Endometrial microvascular endothelial cells (primary cell): ENCODE data around the gene EIF4G1. TPM values are rescaled to one million over a fixed set of nuclear protein-coding genes. Genes with fewer than 3 reads are reported as not detected.

Experiments
- in situ Hi-C: cut with HindIII; loops from 2 replicates; pipeline ENCODE4 v1.10.0; 2017; ENCODE audit warnings: low sequenced_read_pairs, low pct_unique_long_range_greater_than_20kb; ENCODE audit errors: inconsistent ontology term
- total RNA-seq: library from RNA; depleted of rRNA; stranded (reverse); fragments of >200 nt; gene quantifications from one replicate; pipeline ENCODE4 v1.2.3, GENCODE V29; 2015; ENCODE audit errors: inconsistent ontology term

Gene EIF4G1
- total RNA-seq, 1 donor from 2014 or later: 611 TPM

DNA sequence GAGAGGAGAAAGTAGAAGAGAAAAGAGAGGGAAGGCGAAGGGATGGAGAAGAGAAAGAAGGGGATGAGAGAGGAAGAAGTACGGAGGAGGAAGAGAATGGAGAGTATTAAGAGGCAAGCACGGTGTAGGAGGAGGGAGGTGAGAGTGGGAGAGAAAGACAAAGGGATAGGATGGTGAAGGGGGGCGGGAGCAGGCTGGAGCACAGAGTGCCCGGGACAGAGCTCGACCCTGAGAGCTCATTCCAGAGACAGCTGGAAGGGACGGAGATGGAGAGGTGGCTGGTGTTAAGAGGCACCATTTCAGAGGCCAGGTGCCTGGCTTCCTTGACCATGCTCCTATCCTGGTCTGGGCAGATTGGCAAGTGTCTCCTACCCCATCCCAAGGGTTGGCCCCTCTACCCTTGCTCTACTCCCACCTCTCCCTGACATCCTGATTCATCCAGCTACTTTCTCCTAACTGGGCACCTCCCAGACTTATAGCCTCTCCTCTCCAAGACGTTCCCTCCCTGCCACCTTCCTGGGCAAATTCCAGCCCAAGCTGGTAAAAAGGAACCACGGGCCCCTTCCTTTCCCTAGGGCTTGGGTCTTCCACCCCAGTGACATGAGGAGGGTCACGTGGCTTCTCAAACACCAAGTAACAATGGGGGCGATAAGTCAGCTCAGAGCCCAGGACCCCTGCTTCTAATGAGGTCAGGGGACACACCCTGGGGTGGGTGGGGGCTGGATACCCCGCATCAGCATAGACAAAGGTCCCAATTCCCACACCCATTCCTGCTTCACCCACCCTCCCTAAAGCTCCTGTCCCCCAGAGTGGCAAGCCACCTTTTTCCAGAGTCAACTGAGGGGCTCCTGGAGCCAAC, 45.9 kb downstream of the EIF4G1 start:
- in situ Hi-C loops: no loop called here

DNA sequence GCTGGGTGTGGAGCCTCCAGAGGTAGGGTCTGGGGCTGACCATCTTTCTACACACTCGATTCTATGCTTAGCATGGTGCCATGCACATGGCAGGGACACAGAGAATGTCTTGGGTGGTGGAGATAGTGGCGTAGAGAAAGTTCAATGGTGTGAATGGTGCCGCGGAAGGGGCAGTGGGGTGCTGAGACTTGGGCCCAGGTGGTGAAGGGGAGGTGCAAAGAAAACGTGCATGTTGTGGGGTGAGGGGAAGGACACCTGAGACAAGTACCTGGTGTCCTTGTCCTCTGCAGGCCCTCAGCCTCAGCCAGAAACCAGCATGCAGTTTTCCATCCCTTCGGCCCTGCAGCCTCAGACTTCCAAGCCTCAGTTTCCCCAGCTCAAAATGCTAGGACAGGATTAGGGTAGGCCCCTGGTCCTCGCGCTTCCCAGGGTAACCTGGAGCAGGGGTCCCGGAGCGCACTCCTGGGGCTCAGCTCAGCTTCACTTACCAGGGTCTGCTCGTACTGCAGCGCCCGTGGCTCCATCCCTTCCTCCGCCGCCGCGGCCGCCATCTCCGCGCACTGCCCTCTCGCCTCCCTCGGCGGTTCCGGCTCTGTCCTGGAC, 46.6 kb downstream of the EIF4G1 start:
- in situ Hi-C loops: no loop called here

- in situ Hi-C loops: no loop called here
Measured at GRCh38 chr3:184361532-184361931, 47.1 kb downstream of the EIF4G1 start, which contains the start of the genes CLCN2 and POLR2H. Gene CLCN2 (minus strand): TSS chr3:184361605. CDS start chr3:184361479, 126 bp downstream. Gene POLR2H (plus strand): TSS chr3:184361710. CDS start chr3:184363493, 1,783 bp downstream.

GRCh38 chr3:184361932-184362667, 47.7 kb downstream of the EIF4G1 start:
- in situ Hi-C loops: no loop called here

GRCh38 chr3:184362668-184363546, 48.5 kb downstream of the EIF4G1 start:
- in situ Hi-C loops: no loop called here

DNA sequence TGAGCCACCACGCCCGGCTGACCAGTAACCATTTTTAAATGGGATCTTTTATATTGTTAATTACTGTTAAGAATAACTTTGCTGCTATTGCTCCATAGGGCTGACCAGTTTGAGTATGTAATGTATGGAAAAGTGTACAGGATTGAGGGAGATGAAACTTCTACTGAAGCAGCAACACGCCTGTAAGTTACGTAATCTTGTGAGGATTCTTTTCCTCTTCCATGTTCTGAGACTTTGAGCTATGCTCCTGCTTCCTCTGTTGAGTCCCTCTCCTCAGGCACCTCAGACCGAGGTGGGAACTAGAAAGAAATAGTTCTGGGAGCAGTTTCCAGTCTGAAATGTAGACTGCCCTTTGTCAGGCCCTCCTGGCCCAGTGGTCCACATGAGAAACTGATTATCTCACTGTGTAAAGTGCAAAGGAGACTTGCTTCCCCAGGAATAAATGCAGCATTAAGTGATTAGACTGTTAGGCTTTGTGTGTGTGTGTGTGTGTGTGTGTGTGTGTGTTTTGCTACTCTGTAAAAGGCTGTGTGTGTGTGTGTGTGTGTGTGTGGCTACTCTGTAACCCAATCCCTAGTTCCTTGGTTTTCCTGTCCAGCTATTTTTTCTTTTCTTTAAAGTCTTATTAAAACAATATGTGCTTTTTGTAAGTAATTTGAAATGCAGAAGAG, 52.3 kb downstream of the EIF4G1 start:
- in situ Hi-C loops: no loop called here

DNA sequence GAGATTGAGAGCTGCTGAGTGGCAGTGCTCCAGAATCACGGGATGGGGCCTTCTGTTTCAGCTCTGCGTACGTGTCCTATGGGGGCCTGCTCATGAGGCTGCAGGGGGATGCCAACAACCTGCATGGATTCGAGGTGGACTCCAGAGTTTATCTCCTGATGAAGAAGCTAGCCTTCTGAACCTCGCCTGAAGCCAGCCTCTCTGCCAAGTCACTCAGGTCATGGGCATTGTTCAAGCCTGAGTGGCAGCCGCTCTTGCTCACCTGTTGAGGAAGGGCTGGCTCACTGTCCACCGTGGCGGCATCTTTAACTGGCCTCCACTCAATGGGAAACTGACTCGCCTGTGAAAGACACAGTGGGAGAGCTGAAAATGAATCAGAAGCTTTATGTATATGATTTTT, 53.7 kb downstream of the EIF4G1 start:
- in situ Hi-C loops: no loop called here

GRCh38 chr3:184368586-184369183, 54.3 kb downstream of the EIF4G1 start:
- in situ Hi-C loops: no loop called here

GRCh38 chr3:184371570-184372018, 57.2 kb downstream of the EIF4G1 start:
- in situ Hi-C loops: no loop called here

DNA sequence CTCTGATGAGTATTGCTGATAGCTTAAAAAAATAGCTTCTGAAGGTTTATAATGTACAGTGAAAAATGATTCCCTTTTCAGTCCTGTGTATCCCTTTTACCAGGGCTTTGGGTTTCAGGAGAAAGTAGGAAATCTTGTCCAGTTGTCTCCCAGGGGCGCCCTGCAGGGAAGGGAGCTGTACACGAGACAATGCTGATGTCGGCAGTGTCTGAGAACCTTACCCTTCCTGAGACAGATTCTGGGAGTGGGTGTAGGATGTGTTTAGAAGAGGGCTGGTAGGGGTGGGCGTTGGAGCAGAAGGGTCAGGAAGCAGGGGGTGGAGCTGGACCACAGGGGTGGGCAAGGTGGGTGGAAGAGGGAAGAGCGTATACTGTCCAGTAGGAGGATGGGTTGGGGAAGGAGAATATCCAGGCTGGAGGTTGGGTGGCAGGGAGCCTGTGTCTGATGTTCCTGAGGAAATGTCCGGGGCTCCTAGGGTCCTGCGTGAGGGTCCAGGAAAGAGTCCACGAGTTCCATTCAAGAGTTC, 58.0 kb downstream of the EIF4G1 start:
- in situ Hi-C loops: no loop called here

- in situ Hi-C loops: no loop called here
Measured at GRCh38 chr3:184372911-184373310, 58.5 kb downstream of the EIF4G1 start.

- in situ Hi-C loops: no loop called here
Measured at GRCh38 chr3:184373422-184373821, 59.0 kb downstream of the EIF4G1 start.

DNA sequence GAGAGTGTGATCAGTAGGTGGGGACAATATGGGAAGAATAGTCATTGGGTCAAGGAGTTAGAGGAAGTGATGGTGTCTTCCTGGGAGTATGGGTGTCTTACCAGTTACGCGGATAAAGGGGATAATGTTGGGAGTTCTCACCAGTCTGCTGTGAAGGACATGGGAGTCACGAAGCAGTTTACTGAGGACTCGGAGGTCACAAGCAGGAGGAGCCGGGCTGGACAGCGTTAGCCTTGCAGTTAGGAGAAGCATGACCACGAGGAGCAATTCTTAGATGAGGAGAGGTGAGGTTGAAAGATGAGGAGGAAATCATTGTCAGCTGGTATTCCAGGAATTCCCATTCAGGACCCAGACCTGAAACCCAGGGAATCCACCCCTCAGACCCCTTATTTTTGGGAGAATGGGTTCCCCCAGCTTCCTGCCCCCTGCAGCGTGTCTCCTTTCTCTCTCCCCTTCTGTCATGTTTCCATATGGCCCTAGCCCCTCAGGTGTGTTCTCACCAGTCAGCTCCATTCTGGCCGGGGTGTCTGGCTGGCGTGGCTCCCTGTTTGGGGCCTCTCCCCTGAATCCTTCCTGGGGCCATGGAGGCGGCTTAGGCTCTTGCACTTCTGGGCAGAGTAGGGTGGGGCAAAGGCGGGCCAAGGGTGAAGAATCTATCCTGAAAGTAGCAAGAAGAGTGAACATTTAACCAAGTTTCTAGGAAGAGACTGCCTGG, 61.5 kb downstream of the EIF4G1 start:
- in situ Hi-C loops: no loop called here

GRCh38 chr3:184377374-184377773, 63.0 kb downstream of the EIF4G1 start:
- in situ Hi-C loops: no loop called here

DNA sequence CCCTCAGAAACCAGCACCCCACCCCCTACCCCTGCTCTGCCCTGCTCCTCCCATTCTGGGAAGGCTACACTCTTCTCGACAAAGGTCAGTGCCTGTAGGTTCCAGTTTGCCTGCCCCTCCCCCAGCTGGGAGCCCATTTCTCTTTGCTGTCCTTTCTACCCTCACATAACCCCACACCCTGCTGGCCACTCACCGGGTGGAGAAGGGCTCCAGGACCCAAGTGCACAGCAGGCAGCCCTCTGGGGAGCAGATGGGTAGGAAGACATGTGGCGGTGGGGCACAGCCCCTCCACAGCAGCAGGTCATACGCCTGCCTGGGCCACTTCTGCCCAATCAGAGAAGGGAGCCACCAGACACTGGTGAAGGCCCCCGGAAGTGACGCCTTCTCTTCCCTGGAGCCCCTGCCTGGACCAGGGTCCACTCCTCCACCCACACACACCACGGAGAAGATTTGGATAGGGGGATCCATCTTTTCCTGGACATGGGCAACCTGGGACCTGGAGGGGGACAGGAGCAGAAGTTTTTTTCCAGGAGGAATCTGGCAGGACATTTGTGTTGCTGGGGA, 63.6 kb downstream of the EIF4G1 start, which contains the start of gene THPO:
Gene THPO, minus strand, starts transcription at position 326 of the 564 bp plus-strand sequence. CDS start 1,948 bp downstream, outside the sequence.
- in situ Hi-C loops: no loop called here

- in situ Hi-C loops: no loop called here
Measured at GRCh38 chr3:184378651-184379357, 64.4 kb downstream of the EIF4G1 start.
